ENCODE results near the gene TEX13B.
"Not testable (repeated sequence)": the region's sequence is repeated elsewhere in the genome, so short reads cannot be mapped to it uniquely, and the experiment has no call there.

Gene TEX13B

DNA sequence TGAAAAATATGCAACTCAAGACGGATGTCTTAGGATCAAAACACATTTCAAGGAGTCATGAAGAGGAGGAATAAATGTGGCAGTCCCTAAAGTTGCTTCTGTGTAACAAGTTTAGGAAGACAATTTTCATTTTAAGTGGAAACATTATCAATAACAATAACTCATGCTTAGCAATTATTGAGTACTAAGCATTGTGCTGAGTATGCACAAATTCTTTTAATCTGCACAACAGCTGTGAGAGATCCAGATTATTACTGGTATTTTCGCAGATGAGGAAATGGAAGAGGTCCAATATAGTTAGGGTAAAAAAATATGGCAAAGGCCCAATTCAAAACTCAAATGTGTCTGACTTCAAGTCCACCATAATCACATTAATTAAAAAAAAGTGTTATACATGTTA, 2.9 kb upstream of the TEX13B start:
- H3K4me3 ChIP-seq (ENCODE audit: control insufficient read depth, low read depth, low read length), result no peak overlapping the region
- TF ChIP-seq, protein P1, sequence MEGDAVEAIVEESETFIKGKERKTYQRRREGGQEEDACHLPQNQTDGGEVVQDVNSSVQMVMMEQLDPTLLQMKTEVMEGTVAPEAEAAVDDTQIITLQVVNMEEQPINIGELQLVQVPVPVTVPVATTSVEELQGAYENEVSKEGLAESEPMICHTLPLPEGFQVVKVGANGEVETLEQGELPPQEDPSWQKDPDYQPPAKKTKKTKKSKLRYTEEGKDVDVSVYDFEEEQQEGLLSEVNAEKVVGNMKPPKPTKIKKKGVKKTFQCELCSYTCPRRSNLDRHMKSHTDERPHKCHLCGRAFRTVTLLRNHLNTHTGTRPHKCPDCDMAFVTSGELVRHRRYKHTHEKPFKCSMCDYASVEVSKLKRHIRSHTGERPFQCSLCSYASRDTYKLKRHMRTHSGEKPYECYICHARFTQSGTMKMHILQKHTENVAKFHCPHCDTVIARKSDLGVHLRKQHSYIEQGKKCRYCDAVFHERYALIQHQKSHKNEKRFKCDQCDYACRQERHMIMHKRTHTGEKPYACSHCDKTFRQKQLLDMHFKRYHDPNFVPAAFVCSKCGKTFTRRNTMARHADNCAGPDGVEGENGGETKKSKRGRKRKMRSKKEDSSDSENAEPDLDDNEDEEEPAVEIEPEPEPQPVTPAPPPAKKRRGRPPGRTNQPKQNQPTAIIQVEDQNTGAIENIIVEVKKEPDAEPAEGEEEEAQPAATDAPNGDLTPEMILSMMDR (conservative IDR thresholded peaks at IDR 0.05; ENCODE audit: control insufficient read depth, insufficient read depth, low read depth, low read length), result no peak
- no peak for DNase-seq (ENCODE audit: low read depth)

DNA sequence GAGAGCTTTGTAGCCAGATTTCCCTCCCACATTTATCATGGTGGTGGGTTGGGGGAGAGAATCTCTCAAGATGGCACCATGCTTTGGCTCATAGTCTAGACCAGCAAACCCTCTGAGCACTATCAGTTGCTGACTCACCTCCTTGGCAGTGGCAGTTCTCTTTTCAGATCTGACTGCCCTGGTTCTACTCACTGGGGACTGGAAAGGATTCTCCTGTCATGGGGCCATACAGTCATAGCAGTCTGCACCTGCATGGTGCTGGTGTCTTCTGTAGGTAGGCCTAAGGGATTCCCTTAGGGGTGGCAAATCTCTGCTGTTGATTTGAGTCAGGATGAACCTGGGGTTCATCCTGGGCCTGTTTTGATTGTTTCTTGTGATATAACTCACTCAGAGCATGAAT, 2.6 kb downstream of the TEX13B start:
- DNase-seq (ENCODE audit: low read depth), result no peak
- TF ChIP-seq, protein P1 (conservative IDR thresholded peaks at IDR 0.05; ENCODE audit: control insufficient read depth, insufficient read depth, low read depth, low read length), result no peak
- H3K4me3 ChIP-seq (ENCODE audit: control insufficient read depth, low read depth, low read length), result no peak overlapping the region

DNA sequence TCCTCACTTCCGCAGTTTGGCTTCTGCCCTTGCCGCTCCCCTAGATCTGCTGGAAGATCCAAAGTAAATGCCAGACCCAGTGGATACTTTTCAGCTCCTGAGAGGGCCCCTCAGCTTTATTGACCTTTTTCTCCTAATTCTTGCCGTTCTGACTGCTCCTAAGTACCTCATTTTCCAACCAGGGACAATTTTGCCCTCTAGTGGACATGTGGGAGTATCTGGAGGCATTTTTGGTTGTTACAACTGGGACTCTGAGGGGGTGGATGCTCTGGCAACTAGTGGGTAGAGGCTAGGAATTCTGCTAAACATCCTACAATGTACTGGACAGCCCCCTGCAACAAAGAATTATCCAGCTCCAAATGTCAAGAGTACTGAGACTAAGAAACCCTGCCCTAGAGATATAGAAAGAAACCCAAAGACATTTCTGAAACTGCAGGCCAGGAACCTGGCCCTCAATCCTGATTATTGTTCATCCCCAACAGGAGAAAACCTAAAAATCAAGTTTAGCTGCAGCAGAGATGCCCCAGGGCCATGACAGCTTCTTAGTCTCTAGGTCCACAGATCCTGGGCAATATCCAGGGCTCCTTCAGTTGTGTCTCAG, 3.4 kb downstream of the TEX13B start:
- peak; percentile 54 for DNase-seq (ENCODE audit: low read depth)
- no peak overlapping the region for H3K4me3 ChIP-seq (ENCODE audit: control insufficient read depth, low read depth, low read length)
- TF ChIP-seq, protein P1 (conservative IDR thresholded peaks at IDR 0.05; ENCODE audit: control insufficient read depth, insufficient read depth, low read depth, low read length), result peak; percentile 58

DNA sequence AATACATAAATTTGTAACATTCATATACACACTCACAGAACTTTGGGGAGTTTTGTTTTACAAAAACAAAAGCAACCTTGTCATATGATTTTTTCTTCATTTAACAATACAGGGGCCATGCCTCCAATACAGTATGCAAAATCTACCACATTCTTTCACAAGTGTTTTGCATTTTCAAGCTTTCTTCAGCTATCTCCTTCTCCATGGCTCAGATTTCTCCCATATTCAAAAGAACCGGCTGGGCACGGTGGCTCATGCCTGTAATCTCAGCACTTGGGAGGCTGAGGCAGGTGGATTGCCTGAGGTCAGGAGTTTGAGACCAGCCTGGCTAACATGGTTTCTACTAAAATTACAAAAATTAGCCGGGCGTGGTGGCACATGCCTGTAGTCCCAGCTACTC, 4.1 kb downstream of the TEX13B start:
- H3K4me3 ChIP-seq (ENCODE audit: control insufficient read depth, low read depth, low read length), result no peak overlapping the region
- TF ChIP-seq, protein P1 (conservative IDR thresholded peaks at IDR 0.05; ENCODE audit: control insufficient read depth, insufficient read depth, low read depth, low read length), result no peak
- DNase-seq (ENCODE audit: low read depth), result no peak

DNA sequence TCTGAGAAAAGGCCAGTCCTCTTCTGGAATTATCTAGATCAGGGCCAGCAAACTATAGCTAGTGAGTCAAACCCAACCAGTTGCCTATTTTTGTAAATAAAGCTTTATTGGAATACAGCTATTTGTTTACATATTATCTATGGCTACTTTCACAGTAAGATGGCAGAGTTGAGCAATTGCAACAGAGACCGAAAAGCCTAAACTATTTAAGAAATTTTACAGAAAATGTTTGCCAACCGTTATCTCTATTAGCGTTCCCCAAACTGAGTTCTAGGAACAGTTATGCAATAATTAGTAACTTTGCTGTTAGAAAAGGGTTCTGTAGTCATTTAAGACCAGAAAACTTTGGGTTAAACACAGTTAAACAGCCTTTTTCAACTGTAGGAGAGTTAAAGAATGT, 10.5 kb downstream of the TEX13B start:
- TF ChIP-seq, protein P1 (conservative IDR thresholded peaks at IDR 0.05; ENCODE audit: control insufficient read depth, insufficient read depth, low read depth, low read length), result no peak
- no peak for DNase-seq (ENCODE audit: low read depth)
- no peak overlapping the region for H3K4me3 ChIP-seq (ENCODE audit: control insufficient read depth, low read depth, low read length)

DNA sequence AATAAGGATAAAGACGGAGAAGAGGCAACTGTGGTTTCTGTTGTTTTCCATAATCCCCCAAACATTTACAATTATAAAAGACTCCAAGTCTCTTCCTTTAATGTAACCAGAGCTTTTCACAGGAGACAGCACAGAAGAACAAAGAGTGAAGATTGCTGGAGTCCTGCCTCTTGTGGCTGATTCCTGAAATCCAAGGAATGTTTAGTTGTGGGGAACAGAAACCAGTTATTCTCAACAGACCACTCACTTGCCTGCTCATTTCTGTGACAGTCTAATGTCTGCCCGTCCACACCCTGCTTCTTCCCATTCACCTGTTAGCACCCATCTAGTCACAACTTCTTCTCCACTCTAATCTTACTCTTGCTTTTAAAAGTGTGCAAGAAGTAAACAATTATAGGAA, 12.1 kb downstream of the TEX13B start:
- H3K4me3 ChIP-seq (ENCODE audit: control insufficient read depth, low read depth, low read length), result no peak overlapping the region
- no peak for DNase-seq (ENCODE audit: low read depth)
- TF ChIP-seq, protein P1 (conservative IDR thresholded peaks at IDR 0.05; ENCODE audit: control insufficient read depth, insufficient read depth, low read depth, low read length), result no peak

DNA sequence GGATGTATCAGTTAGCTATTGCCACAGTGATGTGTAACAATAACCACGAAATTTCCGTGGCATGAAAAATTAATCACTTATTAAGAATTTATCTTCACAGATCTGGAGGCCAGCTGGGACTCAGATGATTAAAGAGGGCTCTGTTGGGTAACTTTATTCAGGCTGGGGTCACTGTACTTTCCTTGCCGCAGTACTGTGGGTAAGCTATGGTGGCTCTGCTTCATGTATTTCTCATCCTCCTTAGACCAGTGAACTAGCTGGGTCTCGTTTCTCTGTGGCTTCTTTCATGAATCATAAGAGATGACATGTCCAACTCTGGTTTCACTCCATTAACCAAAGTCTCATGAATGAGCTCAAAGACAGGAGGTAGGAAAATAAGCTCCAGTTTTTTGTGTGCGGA, 13.5 kb downstream of the TEX13B start:
- peak; percentile 1 for DNase-seq (ENCODE audit: low read depth)
- TF ChIP-seq, protein P1 (conservative IDR thresholded peaks at IDR 0.05; ENCODE audit: control insufficient read depth, insufficient read depth, low read depth, low read length), result no peak
- no peak overlapping the region for H3K4me3 ChIP-seq (ENCODE audit: control insufficient read depth, low read depth, low read length)

DNA sequence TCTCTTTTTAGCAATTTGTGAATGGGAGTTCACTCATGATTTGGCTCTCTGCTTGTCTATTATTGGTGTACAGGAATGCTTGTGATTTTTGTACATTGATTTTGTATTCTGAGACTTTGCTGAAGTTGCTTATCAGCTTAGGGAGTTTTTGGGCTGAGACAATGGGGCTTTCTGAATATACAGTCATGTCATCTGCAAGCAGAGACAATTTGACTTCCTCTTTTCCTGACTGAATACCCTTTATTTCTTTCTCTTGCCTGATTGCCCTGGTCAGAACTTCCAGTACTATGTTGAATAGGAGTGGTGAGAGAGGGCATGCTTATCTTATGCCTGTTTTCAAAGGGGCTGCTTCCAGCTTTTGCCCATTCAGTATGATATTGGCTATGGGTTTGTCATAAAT, 26.8 kb downstream of the TEX13B start:
- H3K4me3 ChIP-seq (ENCODE audit: control insufficient read depth, low read depth, low read length); DNase-seq (ENCODE audit: low read depth): not testable (repeated sequence)
